Activated naive CD4-positive, alpha-beta T cell treated with anti-CD3 and anti-CD28 coated beads, Interleukin-2, amount 10 ng/mL, durations not matched to agents 7 days and 5 days (primary cell): ENCODE data around the gene GIT2.

Experiments
- CTCF ChIA-PET: fragments of 350-600 bp; sonication (Branson Sonifier 250); formaldehyde crosslinking; loops from one replicate; lab custom pipeline; 2021; ENCODE audit warnings: antibody characterized with exemption; lab: Charles Lee
- DNase-seq: peaks from one replicate; pipeline ENCODE4 v3.0.0-alpha.2; 2020
- H3K27ac Mint-ChIP-seq: one replicate; pipeline ENCODE4 v1.8.0; 2021; ENCODE audit warnings: mild to moderate bottlenecking, moderate library complexity, mixed read lengths
- H3K27me3 Mint-ChIP-seq: one replicate; pipeline ENCODE4 v1.8.0; 2021; ENCODE audit warnings: mild to moderate bottlenecking, mixed read lengths
- H3K36me3 Mint-ChIP-seq: one replicate; pipeline ENCODE4 v1.8.0; 2021; ENCODE audit warnings: mixed read lengths
- H3K4me1 Mint-ChIP-seq: one replicate; pipeline ENCODE4 v1.8.0; 2021; ENCODE audit warnings: mixed read lengths
- H3K4me3 Mint-ChIP-seq: one replicate; pipeline ENCODE4 v1.8.0; 2021; ENCODE audit warnings: mild to moderate bottlenecking, moderate library complexity, mixed read lengths
- H3K9me3 Mint-ChIP-seq: one replicate; pipeline ENCODE4 v1.8.0; 2021; ENCODE audit warnings: mixed read lengths

GIT2 gene

GRCh38 chr12:109885616-109886015 lies 110.6 kb downstream of the GIT2 start:
- H3K27me3 Mint-ChIP-seq = peaks cover 39% of the 10 kb centered on the region
- CTCF ChIA-PET = interaction anchor here (1.0 kb wide), 1 partner anchor 32 kb away, joined by 3 read pairs; no protein-coding TSS in a partner anchor
- H3K4me1 Mint-ChIP-seq = peaks cover 38% of the 10 kb centered on the region
- H3K27ac Mint-ChIP-seq = no peak overlapping the region
- no peak for DNase-seq
- H3K9me3 Mint-ChIP-seq = no peaks in the 10 kb centered on the region
- no peak overlapping the region for H3K4me3 Mint-ChIP-seq
- peaks cover 4% of the 10 kb centered on the region for H3K36me3 Mint-ChIP-seq

- Mint-ChIP-seq H3K4me3 (no peak overlapping the region), H3K36me3 (peaks cover 4% of the 10 kb centered on the region), H3K27me3 (peaks cover 39% of the 10 kb centered on the region), H3K9me3 (no peaks in the 10 kb centered on the region), H3K27ac (no peak overlapping the region), H3K4me1 (peaks cover 39% of the 10 kb centered on the region)
- CTCF ChIA-PET = interaction anchor here (1.0 kb wide), 1 partner anchor 17 kb away, joined by 3 read pairs; the partner anchor contains the start of gene TCHP
- no peak for DNase-seq
These were observed 112.7 kb downstream of the GIT2 start for GRCh38 chr12:109883461-109883860.

- DNase-seq = no peak
- no peaks in the 10 kb centered on the region for H3K9me3 Mint-ChIP-seq
- no peaks in the 10 kb centered on the region for H3K36me3 Mint-ChIP-seq
- H3K27ac Mint-ChIP-seq = no peak overlapping the region
- H3K27me3 Mint-ChIP-seq = peaks cover 39% of the 10 kb centered on the region
- CTCF ChIA-PET = interaction anchor here (1.1 to 2.6 kb wide), 3 partner anchors 27 to 76 kb away, joined by 4 to 8 read pairs (median 7); no protein-coding TSS in a partner anchor
- H3K4me1 Mint-ChIP-seq = peaks cover 35% of the 10 kb centered on the region
- H3K4me3 Mint-ChIP-seq = no peak overlapping the region
These were observed 114.4 kb downstream of the GIT2 start for GRCh38 chr12:109881752-109882151.

- DNase-seq = no peak
- Mint-ChIP-seq H3K27me3 (peaks cover 39% of the 10 kb centered on the region), H3K36me3 (no peaks in the 10 kb centered on the region), H3K4me3 (peak overlapping the region; percentile 64), H3K9me3 (no peaks in the 10 kb centered on the region), H3K27ac (peak overlapping the region; percentile 3), H3K4me1 (peaks cover 37% of the 10 kb centered on the region)
- CTCF ChIA-PET = interaction anchor here (2.0 to 2.6 kb wide), 2 partner anchors 27 to 36 kb away, joined by 7 to 8 read pairs; no protein-coding TSS in a partner anchor
These were observed 115.2 kb downstream of the GIT2 start for GRCh38 chr12:109880938-109881337.

GRCh38 chr12:109880043-109880931 lies 115.9 kb downstream of the GIT2 start, which contains the start of gene GLTP:
GLTP (minus strand) TSS chr12:109880541; CDS start chr12:109880374, 167 bp downstream.
- no peaks in the 10 kb centered on the region for H3K36me3 Mint-ChIP-seq
- peaks cover 44% of the 10 kb centered on the region for H3K4me1 Mint-ChIP-seq
- peak within 1 kb of the TSS; percentile 94 for H3K4me3 Mint-ChIP-seq
- H3K9me3 Mint-ChIP-seq = no peaks in the 10 kb centered on the region
- peaks cover 35% of the 10 kb centered on the region for H3K27me3 Mint-ChIP-seq
- peak within 1 kb of the TSS; percentile 83 for H3K27ac Mint-ChIP-seq
- CTCF ChIA-PET = interaction anchor here (1.1 to 2.6 kb wide), 2 partner anchors 26 to 35 kb away, joined by 6 to 7 read pairs; no protein-coding TSS in a partner anchor
- DNase-seq = peak; percentile 89
